ENCODE results near the gene ZNF43. TPM values are rescaled to one million over a fixed set of nuclear protein-coding genes. Genes with fewer than 3 reads are reported as not detected.

Gene ZNF43
- total RNA-seq, 1 donor from 2014 or later: 108 TPM

DNA sequence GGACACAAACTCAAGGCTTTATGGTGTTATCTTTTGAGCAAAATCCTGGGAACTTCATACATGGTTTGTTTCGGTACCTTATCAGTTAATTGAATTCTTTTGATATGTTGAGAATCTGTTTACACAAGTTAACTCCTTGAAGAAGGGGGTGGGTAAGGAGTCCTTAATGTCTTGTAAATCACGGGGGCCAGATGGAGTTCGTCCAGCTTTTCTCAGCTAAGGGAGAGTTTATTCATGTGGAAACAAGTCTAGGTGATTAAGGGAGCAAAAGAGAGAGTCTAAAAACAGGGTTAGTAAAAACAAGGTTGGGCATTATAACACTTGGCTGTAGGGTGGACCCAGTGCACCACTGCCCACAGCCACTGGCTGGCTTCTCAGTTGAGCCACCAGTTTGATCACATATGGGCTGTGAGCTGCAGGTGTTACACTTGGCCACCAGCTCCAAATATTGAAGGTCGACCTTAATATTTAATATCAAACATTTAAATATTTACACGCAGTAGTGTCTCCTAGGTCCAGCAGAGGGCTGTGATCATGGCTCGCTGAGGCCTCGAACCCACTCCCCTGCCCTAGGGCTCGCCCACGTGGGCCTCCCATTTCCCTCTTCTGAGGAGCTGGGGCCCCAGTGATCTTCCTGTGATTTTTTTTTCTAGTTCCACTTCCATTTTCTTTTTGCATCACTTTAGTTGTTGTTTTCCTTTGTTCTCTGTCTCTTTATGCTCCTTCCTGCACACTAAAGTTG lies 21.0 kb upstream of the ZNF43 start:
- Histone ChIP-seq H3K9me3 (ENCODE audit: low read depth) (peaks cover 4% of the 10 kb centered on the region), H3K27ac (no peak overlapping the region), H3K4me2 (no peak overlapping the region), H3K27me3 (no peaks in the 10 kb centered on the region), H3K36me3 (no peaks in the 10 kb centered on the region), H3K9ac (no peak overlapping the region), H3K79me2 (ENCODE audit: low read depth) (no peaks in the 10 kb centered on the region), H3K4me1 (peaks cover 5% of the 10 kb centered on the region), H3K4me3 (no peak overlapping the region), H3F3A (ENCODE audit: low read depth) (peaks cover 5% of the 10 kb centered on the region), H2AFZ (replicated peaks) (no peak overlapping the region), H4K20me1 (ENCODE audit: low read depth) (no peaks in the 10 kb centered on the region)
- Mint-ChIP-seq H3K36me3 (peaks cover 9% of the 10 kb centered on the region), H3K4me1 (peaks cover 4% of the 10 kb centered on the region), H3K27me3 (ENCODE audit: insufficient read depth, low read depth) (peaks cover 2% of the 10 kb centered on the region), H3K4me3 (no peak overlapping the region), H3K9me3 (peaks cover 41% of the 10 kb centered on the region), H3K27ac (no peak overlapping the region)
- no peak for TF ChIP-seq EZH2 (IDR thresholded peaks at IDR 0.05)
- TF ChIP-seq EZH2phosphoT487 (IDR thresholded peaks at IDR 0.05): no peak
- TF ChIP-seq, protein P1, sequence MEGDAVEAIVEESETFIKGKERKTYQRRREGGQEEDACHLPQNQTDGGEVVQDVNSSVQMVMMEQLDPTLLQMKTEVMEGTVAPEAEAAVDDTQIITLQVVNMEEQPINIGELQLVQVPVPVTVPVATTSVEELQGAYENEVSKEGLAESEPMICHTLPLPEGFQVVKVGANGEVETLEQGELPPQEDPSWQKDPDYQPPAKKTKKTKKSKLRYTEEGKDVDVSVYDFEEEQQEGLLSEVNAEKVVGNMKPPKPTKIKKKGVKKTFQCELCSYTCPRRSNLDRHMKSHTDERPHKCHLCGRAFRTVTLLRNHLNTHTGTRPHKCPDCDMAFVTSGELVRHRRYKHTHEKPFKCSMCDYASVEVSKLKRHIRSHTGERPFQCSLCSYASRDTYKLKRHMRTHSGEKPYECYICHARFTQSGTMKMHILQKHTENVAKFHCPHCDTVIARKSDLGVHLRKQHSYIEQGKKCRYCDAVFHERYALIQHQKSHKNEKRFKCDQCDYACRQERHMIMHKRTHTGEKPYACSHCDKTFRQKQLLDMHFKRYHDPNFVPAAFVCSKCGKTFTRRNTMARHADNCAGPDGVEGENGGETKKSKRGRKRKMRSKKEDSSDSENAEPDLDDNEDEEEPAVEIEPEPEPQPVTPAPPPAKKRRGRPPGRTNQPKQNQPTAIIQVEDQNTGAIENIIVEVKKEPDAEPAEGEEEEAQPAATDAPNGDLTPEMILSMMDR (IDR thresholded peaks at IDR 0.05): no peak
- DNase-seq (ENCODE audit: low spot score): no peak

DNA sequence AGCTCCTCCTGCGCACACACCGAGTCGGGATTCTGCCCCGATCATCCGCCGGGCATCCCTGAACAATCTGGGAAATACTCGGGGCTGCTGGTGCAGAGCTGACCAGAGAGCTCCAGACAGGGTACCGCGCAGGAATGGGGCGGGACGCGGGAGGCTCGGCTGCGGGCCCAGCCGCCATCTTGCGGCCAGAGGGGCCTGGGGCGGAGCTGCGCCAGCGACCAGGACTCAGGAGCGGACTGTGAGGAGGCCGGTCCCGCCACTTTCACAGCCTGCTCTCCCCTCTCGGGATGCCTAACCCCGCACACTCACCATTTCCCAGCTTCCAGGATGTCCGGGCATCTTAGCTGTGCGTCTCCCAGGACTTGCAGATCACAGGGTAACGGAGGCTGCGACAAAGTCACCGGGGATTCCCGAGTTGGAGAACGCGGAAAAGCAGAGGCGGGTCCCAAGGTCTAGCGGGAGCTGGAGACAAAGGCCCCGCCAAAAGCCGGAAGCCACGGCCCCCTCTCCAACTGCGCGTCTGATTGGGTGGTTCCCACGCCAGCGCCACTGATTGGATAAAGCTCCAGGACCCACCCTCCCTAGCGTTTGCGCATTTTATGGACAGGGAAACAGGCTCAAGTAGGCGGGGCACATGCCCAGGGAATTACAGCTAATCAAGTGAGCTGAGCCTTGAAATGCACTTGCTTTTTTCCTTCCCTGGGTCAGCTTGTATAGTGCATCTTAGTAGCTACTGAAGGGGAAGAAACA lies 15.8 kb upstream of the ZNF43 start:
- peaks cover 36% of the 10 kb centered on the region for H4K20me1 ChIP-seq (ENCODE audit: low read depth)
- H3K4me1 Mint-ChIP-seq: peaks cover 10% of the 10 kb centered on the region
- H3F3A ChIP-seq (ENCODE audit: low read depth): peaks cover 5% of the 10 kb centered on the region
- H3K9me3 ChIP-seq (ENCODE audit: low read depth): peaks cover 4% of the 10 kb centered on the region
- H3K4me3 ChIP-seq: peak overlapping the region; percentile 78
- H3K36me3 Mint-ChIP-seq: peaks cover 47% of the 10 kb centered on the region
- peak overlapping the region; percentile 94 for H3K27ac Mint-ChIP-seq
- peak overlapping the region; percentile 95 for H3K9ac ChIP-seq
- peaks cover 5% of the 10 kb centered on the region for H3K36me3 ChIP-seq
- no peaks in the 10 kb centered on the region for H3K27me3 ChIP-seq
- peaks cover 2% of the 10 kb centered on the region for H3K27me3 Mint-ChIP-seq (ENCODE audit: insufficient read depth, low read depth)
- peak overlapping the region; percentile 94 for H3K27ac ChIP-seq
- H3K4me3 Mint-ChIP-seq: peak overlapping the region; percentile 92
- DNase-seq (ENCODE audit: low spot score): peak; percentile 98
- H3K4me2 ChIP-seq: peak overlapping the region; percentile 99
- peak overlapping the region; percentile 97 for H2AFZ ChIP-seq (replicated peaks)
- H3K79me2 ChIP-seq (ENCODE audit: low read depth): peaks cover 50% of the 10 kb centered on the region
- H3K9me3 Mint-ChIP-seq: peaks cover 73% of the 10 kb centered on the region
- H3K4me1 ChIP-seq: peaks cover 19% of the 10 kb centered on the region
- no peak for TF ChIP-seq EZH2phosphoT487 (IDR thresholded peaks at IDR 0.05)
- TF ChIP-seq, protein P1 (IDR thresholded peaks at IDR 0.05): no peak
- TF ChIP-seq EZH2 (IDR thresholded peaks at IDR 0.05): no peak

DNA sequence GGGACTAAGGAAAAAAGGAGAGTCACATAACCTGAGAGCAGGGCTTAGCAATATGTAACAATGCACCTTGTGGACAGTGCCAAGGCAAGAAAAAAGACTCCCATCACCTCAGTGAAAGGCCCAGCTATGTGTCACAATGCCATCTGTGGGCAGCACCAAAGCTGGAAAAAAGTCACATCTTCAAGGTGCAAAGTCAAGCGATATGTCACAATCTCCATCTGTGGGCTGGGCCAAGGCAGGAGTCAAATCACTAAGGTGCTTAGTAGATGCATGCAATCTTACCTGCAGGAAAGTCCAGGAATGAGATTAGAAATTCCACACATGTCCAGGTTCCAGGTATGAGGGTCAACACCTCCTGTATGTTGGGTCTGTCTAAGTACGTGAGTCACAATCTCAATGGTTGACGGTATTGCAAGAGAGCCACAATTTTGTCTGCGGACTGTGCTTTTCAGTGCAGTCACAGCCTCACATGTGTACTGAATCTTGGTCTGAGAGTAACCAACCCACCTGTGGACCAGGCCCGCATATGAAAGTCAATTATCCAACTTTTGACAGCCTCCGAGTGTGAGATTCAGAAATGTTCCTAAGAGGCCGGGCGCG lies 14.8 kb upstream of the ZNF43 start:
- Mint-ChIP-seq H3K27ac (no peak overlapping the region), H3K4me3 (peak overlapping the region; percentile 92), H3K4me1 (peaks cover 10% of the 10 kb centered on the region), H3K36me3 (peaks cover 56% of the 10 kb centered on the region), H3K9me3 (peaks cover 73% of the 10 kb centered on the region), H3K27me3 (ENCODE audit: insufficient read depth, low read depth) (peaks cover 2% of the 10 kb centered on the region)
- peaks cover 19% of the 10 kb centered on the region for H3K4me1 ChIP-seq
- H3K79me2 ChIP-seq (ENCODE audit: low read depth): peaks cover 60% of the 10 kb centered on the region
- H3K9me3 ChIP-seq (ENCODE audit: low read depth): peaks cover 4% of the 10 kb centered on the region
- H3K27ac ChIP-seq: no peak overlapping the region
- peak overlapping the region; percentile 78 for H3K4me3 ChIP-seq
- H3K9ac ChIP-seq: peak overlapping the region; percentile 95
- no peak for DNase-seq (ENCODE audit: low spot score)
- peaks cover 46% of the 10 kb centered on the region for H4K20me1 ChIP-seq (ENCODE audit: low read depth)
- no peak overlapping the region for H2AFZ ChIP-seq (replicated peaks)
- TF ChIP-seq EZH2phosphoT487 (IDR thresholded peaks at IDR 0.05): no peak
- no peak for TF ChIP-seq EZH2 (IDR thresholded peaks at IDR 0.05)
- TF ChIP-seq, protein P1 (IDR thresholded peaks at IDR 0.05): no peak
- peak overlapping the region; percentile 99 for H3K4me2 ChIP-seq
- H3K36me3 ChIP-seq: peaks cover 5% of the 10 kb centered on the region
- no peaks in the 10 kb centered on the region for H3K27me3 ChIP-seq
- H3F3A ChIP-seq (ENCODE audit: low read depth): peaks cover 5% of the 10 kb centered on the region

Data from neural progenitor cell (in vitro differentiated cells).